Liver (tissue), 9 donors: Measurements from ENCODE around the gene UCP2. TPM values are rescaled to one million over a fixed set of nuclear protein-coding genes. Genes with fewer than 3 reads are reported as not detected.
"Not testable (repeated sequence)": the region's sequence is repeated elsewhere in the genome, so short reads cannot be mapped to it uniquely, and the experiment has no call there.

ENCODE experiments used
- DNase-seq: peaks from one replicate; pipeline ENCODE4 v3.0.0-alpha.2; 2017; ENCODE audit warnings: low spot score
- H3K27ac ChIP-seq, 2 donors: one replicate each; pipeline ENCODE4 v1.7.0; 2013; ENCODE audit warnings: inconsistent platforms in 2 of 2, low read length in 2 of 2, control low read depth in 1 of 2, low read depth in 1 of 2, mild to moderate bottlenecking in 1 of 2
- H3K27me3 ChIP-seq, 4 donors: one replicate each; pipeline versions ENCODE4 v1.6.1 to v1.7.0; 2013; ENCODE audit warnings: low read length in 3 of 4, inconsistent platforms in 1 of 4, mild to moderate bottlenecking in 1 of 4, moderate library complexity in 1 of 4; ENCODE audit not compliant: control insufficient read depth in 4 of 4, insufficient read depth in 4 of 4
- H3K36me3 ChIP-seq, 4 donors: one replicate each; pipeline versions ENCODE4 v1.6.1 to v1.7.0; 2013; ENCODE audit warnings: low read length in 3 of 4, mild to moderate bottlenecking in 3 of 4, low read depth in 1 of 4, moderate library complexity in 1 of 4; ENCODE audit not compliant: control insufficient read depth in 4 of 4, insufficient read depth in 3 of 4
- H3K4me1 ChIP-seq, 4 donors: one replicate each; pipeline versions ENCODE4 v1.6.1 to v1.7.0; 2013; ENCODE audit warnings: low read length in 3 of 4, mild to moderate bottlenecking in 3 of 4, moderate library complexity in 1 of 4; ENCODE audit not compliant: control insufficient read depth in 4 of 4, insufficient read depth in 4 of 4
- H3K4me3 ChIP-seq, 3 donors: one replicate each; pipeline versions ENCODE4 v1.6.1 to v1.7.0; 2013; ENCODE audit warnings: low read length in 3 of 3, control low read depth in 1 of 3, low read depth in 1 of 3, mild to moderate bottlenecking in 1 of 3
- H3K9ac ChIP-seq, 2 donors: one replicate each; pipeline ENCODE4 v1.7.0; 2013; ENCODE audit warnings: low read length in 2 of 2, mild to moderate bottlenecking in 2 of 2, moderate library complexity in 2 of 2, control low read depth in 1 of 2, low read depth in 1 of 2
- H3K9me3 ChIP-seq, 4 donors: one replicate each; pipeline versions ENCODE4 v1.6.1 to v1.7.0; 2013; ENCODE audit warnings: low read length in 3 of 4; ENCODE audit not compliant: control insufficient read depth in 4 of 4
- EGR1 ChIP-seq, 2 donors: IDR thresholded peaks; 2 replicates each; pipeline ENCODE4 v1.6.1; 2016 to 2018; ENCODE audit warnings: antibody characterized with exemption in 2 of 2, low read depth in 2 of 2
- FOXA1 ChIP-seq: IDR thresholded peaks from 2 replicates; pipeline ENCODE4 v1.6.1; 2016; ENCODE audit warnings: antibody characterized with exemption
- FOXA2 ChIP-seq: IDR thresholded peaks from 2 replicates; pipeline ENCODE4 v1.6.1; 2016; ENCODE audit warnings: antibody characterized with exemption
- GABPA ChIP-seq, 2 donors: IDR thresholded peaks in 1 of 2; conservative IDR thresholded peaks in 1 of 2; 2 replicates each; pipeline ENCODE4 v1.6.1; 2016; ENCODE audit warnings: antibody characterized with exemption in 2 of 2, mild to moderate bottlenecking in 1 of 2, moderate library complexity in 1 of 2
- HNF4A ChIP-seq, 2 donors: conservative IDR thresholded peaks; 2 replicates each; pipeline ENCODE4 v1.6.1; 2016; ENCODE audit warnings: antibody characterized with exemption in 2 of 2, mild to moderate bottlenecking in 2 of 2
- HNF4G ChIP-seq: IDR thresholded peaks from 2 replicates; pipeline ENCODE4 v1.6.1; 2016; ENCODE audit warnings: antibody characterized with exemption
- JUND ChIP-seq, 2 donors: IDR thresholded peaks; 2 replicates each; pipeline ENCODE4 v1.6.1; 2016; ENCODE audit warnings: antibody characterized with exemption in 2 of 2
- NR2F2 ChIP-seq: IDR thresholded peaks from 2 replicates; pipeline ENCODE4 v1.6.1; 2016; ENCODE audit warnings: antibody characterized with exemption
- RAD21 ChIP-seq, 2 donors: IDR thresholded peaks; 2 replicates each; pipeline ENCODE4 v1.6.1; 2016; ENCODE audit warnings: antibody characterized with exemption in 2 of 2, mild to moderate bottlenecking in 2 of 2
- SP1 ChIP-seq: IDR thresholded peaks from 2 replicates; pipeline ENCODE4 v1.6.1; 2018; ENCODE audit warnings: antibody characterized with exemption, mild to moderate bottlenecking
- TAF1 ChIP-seq: conservative IDR thresholded peaks from 2 replicates; pipeline ENCODE4 v1.6.1; 2016; ENCODE audit warnings: antibody characterized with exemption, mild to moderate bottlenecking
- YY1 ChIP-seq: IDR thresholded peaks from 2 replicates; pipeline ENCODE4 v1.6.1; 2016; ENCODE audit warnings: antibody characterized with exemption, mild to moderate bottlenecking
- WGBS: extraction: QIAGEN DNeasy Blood & Tissue Kit; methylation state at CpG from one replicate; pipeline ENCODE4 v1.1.7; 2013; 5-methylcytosine and 5-hydroxymethylcytosine counted together
- polyA plus RNA-seq, 2 donors: library from polyadenylated mRNA; stranded (reverse) in 1 of 2; unstranded in 1 of 2; fragments of 200-250 nt in 1 of 2; fragments of >200 nt in 1 of 2; fragmentation: Nextera tagmentation in 1 of 2; extraction: Ambion mirVana in 1 of 2; gene quantifications; one replicate each; pipeline versions ENCODE4 v1.2.1 to v1.2.3, GENCODE V29; 2013 to 2015
- total RNA-seq, 2 donors: library from RNA; depleted of rRNA; stranded (reverse); fragments of >200 nt; gene quantifications; one replicate each; pipeline ENCODE4 v1.2.3, GENCODE V29; 2014
- TF ChIP-seq, protein P1 (sequence below): fragments of 150-350 bp; IDR thresholded peaks from 2 replicates; pipeline ENCODE4 v1.5.1; 2017; ENCODE audit warnings: improper control_type of control experiment, low read depth, low read length; ENCODE audit not compliant: missing input control
- TF ChIP-seq, protein P2 (sequence below): IDR thresholded peaks from 2 replicates; pipeline ENCODE4 v1.6.1; 2016; ENCODE audit warnings: antibody characterized with exemption
- TF ChIP-seq, protein P3 (sequence below): IDR thresholded peaks from 2 replicates; pipeline ENCODE4 v1.6.1; 2016; ENCODE audit warnings: antibody characterized with exemption
- TF ChIP-seq, protein P4 (sequence below): IDR thresholded peaks from 2 replicates; pipeline ENCODE4 v1.6.1; 2016; ENCODE audit warnings: antibody characterized with exemption
- donor health status: healthy.
- donor health status: healthy.
- donor health status: healthy.
- donor health status: healthy.
- donor health status: healthy.

The UCP2 gene
- total and polyA plus RNA-seq, 4 donors: 10.4 to 137 (median 13.6) TPM

DNA sequence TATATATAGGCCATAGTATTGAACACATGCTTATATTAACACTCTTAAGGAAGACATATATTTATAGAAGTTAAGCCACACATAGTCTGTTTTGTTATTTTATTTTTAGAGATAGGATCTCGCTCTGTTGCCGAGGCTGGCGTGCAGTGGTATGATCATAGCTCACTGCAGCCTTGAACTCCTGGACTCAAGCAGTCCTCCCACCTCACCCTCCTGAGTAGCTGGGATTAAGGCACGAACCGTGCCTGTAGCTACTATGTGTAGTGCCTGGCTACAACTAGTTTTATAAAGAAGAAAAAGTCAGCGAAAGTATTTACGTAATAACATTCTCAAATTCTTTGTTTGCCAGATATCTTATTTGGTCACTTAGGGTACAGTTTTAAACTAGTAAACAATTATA lies 5.6 kb upstream of the UCP2 start:
- WGBS: 92% methylated on average over 7 of the region's 7 CpGs
- TF ChIP-seq FOXA2 (no peak), TAF1 (no peak), YY1 (no peak), HNF4A (conservative IDR thresholded peaks at IDR 0.05) (no peak), SP1 (no peak), JUND (IDR thresholded peaks at IDR 0.05) (no peak), NR2F2 (no peak), HNF4G (no peak), RAD21 (IDR thresholded peaks at IDR 0.05) (no peak), GABPA (IDR thresholded peaks at IDR 0.05 in 1 of 2, conservative IDR thresholded peaks at IDR 0.05 in 1 of 2) (no peak), EGR1 (IDR thresholded peaks at IDR 0.05; ENCODE audit: low read depth in 2 of 2) (no peak), FOXA1 (no peak)
- TF ChIP-seq, protein P1, sequence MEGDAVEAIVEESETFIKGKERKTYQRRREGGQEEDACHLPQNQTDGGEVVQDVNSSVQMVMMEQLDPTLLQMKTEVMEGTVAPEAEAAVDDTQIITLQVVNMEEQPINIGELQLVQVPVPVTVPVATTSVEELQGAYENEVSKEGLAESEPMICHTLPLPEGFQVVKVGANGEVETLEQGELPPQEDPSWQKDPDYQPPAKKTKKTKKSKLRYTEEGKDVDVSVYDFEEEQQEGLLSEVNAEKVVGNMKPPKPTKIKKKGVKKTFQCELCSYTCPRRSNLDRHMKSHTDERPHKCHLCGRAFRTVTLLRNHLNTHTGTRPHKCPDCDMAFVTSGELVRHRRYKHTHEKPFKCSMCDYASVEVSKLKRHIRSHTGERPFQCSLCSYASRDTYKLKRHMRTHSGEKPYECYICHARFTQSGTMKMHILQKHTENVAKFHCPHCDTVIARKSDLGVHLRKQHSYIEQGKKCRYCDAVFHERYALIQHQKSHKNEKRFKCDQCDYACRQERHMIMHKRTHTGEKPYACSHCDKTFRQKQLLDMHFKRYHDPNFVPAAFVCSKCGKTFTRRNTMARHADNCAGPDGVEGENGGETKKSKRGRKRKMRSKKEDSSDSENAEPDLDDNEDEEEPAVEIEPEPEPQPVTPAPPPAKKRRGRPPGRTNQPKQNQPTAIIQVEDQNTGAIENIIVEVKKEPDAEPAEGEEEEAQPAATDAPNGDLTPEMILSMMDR: no peak
- TF ChIP-seq, protein P2, sequence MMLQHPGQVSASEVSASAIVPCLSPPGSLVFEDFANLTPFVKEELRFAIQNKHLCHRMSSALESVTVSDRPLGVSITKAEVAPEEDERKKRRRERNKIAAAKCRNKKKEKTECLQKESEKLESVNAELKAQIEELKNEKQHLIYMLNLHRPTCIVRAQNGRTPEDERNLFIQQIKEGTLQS: no peak
- TF ChIP-seq, protein P3, sequence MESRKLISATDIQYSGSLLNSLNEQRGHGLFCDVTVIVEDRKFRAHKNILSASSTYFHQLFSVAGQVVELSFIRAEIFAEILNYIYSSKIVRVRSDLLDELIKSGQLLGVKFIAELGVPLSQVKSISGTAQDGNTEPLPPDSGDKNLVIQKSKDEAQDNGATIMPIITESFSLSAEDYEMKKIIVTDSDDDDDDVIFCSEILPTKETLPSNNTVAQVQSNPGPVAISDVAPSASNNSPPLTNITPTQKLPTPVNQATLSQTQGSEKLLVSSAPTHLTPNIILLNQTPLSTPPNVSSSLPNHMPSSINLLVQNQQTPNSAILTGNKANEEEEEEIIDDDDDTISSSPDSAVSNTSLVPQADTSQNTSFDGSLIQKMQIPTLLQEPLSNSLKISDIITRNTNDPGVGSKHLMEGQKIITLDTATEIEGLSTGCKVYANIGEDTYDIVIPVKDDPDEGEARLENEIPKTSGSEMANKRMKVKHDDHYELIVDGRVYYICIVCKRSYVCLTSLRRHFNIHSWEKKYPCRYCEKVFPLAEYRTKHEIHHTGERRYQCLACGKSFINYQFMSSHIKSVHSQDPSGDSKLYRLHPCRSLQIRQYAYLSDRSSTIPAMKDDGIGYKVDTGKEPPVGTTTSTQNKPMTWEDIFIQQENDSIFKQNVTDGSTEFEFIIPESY: no peak
- TF ChIP-seq, protein P4, sequence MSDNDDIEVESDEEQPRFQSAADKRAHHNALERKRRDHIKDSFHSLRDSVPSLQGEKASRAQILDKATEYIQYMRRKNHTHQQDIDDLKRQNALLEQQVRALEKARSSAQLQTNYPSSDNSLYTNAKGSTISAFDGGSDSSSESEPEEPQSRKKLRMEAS: no peak
- Histone ChIP-seq H3K4me3 (no peak overlapping the region), H3K4me1 (peaks cover 0 to 4% (median 3%) of the 10 kb centered on the region in 4 donors), H3K9me3 (no peaks in the 10 kb centered on the region), H3K27ac (no peak overlapping the region), H3K36me3 (no peaks in the 10 kb centered on the region), H3K9ac (no peak overlapping the region), H3K27me3 (no peaks in the 10 kb centered on the region)
- no peak for DNase-seq

DNA sequence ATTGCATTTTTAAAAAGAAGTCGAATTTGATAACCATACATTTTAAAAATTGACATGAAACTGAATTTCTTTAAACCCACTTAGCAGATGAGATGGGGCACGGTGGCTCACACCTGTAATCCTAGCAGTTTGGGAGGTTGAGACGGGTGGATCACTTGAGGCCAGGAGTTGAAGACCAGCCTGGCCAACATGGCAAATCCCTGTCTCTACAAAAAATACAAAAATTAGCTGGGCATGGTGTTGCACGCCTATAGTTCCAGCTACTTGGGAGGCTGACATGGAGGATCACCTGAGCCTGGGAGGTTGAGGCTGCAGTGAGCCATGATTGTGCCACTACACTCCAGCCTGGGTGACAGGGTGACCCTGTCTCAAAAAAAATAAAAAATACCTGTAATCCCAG lies 3.0 kb upstream of the UCP2 start:
- H3K4me1 ChIP-seq, H3K4me3 ChIP-seq, H3K9ac ChIP-seq, H3K36me3 ChIP-seq, H3K27ac ChIP-seq, H3K27me3 ChIP-seq, DNase-seq, H3K9me3 ChIP-seq: not testable (repeated sequence)
- WGBS: 95% methylated on average over 4 of the region's 4 CpGs
